ENCODE data around the gene MCF2L2. TPM values are rescaled to one million over a fixed set of nuclear protein-coding genes. Genes with fewer than 3 reads are reported as not detected.

MCF2L2 gene
- total and polyA plus RNA-seq, 9 of the 15 experiments (the other 6 are each of a cell fraction or from before 2014, with no cell fraction given) = 0.56 to 4.2 (median 3.0) TPM

DNA sequence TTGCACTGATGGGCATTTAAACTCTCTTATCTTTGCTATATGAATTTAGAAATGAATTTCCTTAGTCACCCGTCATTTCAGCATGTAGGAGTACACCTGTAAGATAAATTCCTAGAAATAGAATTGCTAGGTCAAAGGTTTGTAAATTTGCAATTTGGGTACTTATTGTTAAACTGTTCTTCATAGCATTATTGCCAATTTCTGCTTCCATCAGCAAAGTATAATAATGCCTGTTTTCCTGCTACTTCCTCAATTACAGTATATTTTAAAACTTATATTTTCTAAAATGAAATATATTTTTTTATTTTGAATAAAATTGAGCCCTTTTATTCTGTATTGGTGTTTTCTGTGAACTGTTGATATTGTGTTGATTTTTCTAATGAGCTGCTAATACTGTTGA is 16.3 kb upstream of the MCF2L2 start:
- H3K9me1 ChIP-seq (ENCODE audit: control insufficient read depth, insufficient read depth, low read length) = no peaks in the 10 kb centered on the region
- peak; percentile 34; the same call in 1 of the 2 replicates for TF ChIP-seq ZNF316 (IDR thresholded peaks at IDR 0.05)
- TF ChIP-seq SNIP1 (IDR thresholded peaks at IDR 0.05; ENCODE audit: low read depth) = no peak
- FAIRE-seq (no peak), DNase-seq (ENCODE audit: extremely low read depth in 1 of 4, low spot score in 3 of 4) (no peak), ATAC-seq (no peak)
- H3K27ac ChIP-seq (ENCODE audit: extremely low read depth, low read depth, low read length) = no peak overlapping the region
- H3K4me2 ChIP-seq (ENCODE audit: insufficient read depth, low read length) = no peak overlapping the region
- in situ Hi-C loops (cut with MboI) = no loop called here
- ChIA-PET CTCF (ENCODE audit: low intra/inter-chr PET ratio) (no interaction called here), POLR2A (no interaction called here)
- peaks cover 0 to 7% of the 10 kb centered on the region in 2 experiments; a peak in 2 of 5 replicates for H3K4me1 ChIP-seq (replicated peaks in 1 of 2; ENCODE audit: control insufficient read depth in 2 of 2, insufficient read depth in 2 of 2, low read length in 2 of 2)
- H4K20me1 ChIP-seq (replicated peaks; ENCODE audit: control insufficient read depth, insufficient read depth, low read length) = no peaks in the 10 kb centered on the region
- H3K27me3 ChIP-seq (ENCODE audit: control insufficient read depth in 2 of 2, insufficient read depth in 2 of 2, low read length in 2 of 2) = no peaks in the 10 kb centered on the region
- no TSS peak for BruUV-seq (replicated peaks)
- H3K4me3 ChIP-seq = no peak overlapping the region
- H3K79me2 ChIP-seq (ENCODE audit: control insufficient read depth, insufficient read depth, low read length) = peaks cover 22% of the 10 kb centered on the region
- no peak overlapping the region for H2AFZ ChIP-seq (ENCODE audit: low read depth, low read length)
- H3K9ac ChIP-seq (ENCODE audit: insufficient read depth in 1 of 2, low read depth in 2 of 2, low read length in 2 of 2) = no peak overlapping the region
- intact Hi-C loops (cut with micrococcal nuclease) = loop anchor here (5.0 kb wide), 2 partner anchors 32 to 52 kb away; no protein-coding TSS in a partner anchor
- WGBS (ENCODE audit: insufficient coverage, low coverage, missing lambda C conversion rate) = 77% methylated on average over 1 of the region's 1 CpG
- H3K9me3 ChIP-seq (replicated peaks; ENCODE audit: control insufficient read depth, insufficient read depth, low read depth, low read length) = peaks cover 16% of the 10 kb centered on the region
- no peaks in the 10 kb centered on the region for H3K36me3 ChIP-seq (ENCODE audit: control insufficient read depth, insufficient read depth, low read length)

DNA sequence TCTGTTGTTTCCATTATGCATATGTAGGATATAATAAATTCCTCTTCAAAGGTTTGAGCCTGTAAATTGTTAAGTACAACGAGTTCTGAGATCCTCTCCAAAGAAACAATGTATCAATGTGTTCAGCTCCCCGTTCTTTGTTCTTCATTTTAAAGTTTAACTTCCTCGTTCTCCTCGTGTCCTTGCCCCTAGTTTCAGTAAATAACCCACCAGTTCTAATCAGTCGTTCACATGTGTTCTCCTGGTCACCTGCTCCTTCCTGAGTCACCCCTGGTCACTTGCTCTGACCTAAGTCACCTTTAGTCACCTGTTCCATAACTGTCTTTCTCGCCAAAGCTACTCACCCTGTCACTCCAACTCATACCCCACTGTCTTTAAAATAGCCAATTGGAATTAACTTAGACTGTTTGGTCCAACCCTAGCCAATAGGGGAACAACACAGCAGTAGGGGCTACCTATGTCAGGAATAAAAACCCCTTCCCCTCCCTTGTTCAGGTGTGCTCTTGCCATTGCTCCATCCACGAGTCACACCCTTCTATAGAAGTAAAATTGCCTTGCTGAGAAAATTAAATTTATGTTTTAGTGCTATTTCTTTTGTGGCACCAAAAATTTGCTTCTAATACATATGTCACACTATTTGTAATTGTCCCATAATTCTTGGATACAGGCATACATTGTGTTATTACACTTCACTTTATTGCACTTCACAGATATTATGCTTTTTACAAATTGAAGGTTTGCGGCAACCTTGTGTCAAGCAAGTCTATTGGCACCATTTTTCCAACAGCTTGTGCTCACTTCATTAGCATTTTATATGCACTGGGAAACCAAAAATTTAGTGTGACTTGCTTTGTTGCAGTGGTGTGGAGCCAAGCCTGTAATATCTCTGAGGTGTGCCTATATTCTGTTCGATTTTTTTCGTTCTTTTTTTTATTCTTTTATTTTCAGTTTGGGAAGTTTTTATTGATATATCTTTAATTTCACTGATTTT is 15.3 kb upstream of the MCF2L2 start:
- DNase-seq (ENCODE audit: extremely low read depth in 1 of 4, low spot score in 3 of 4) (no peak), ATAC-seq (no peak), FAIRE-seq (no peak)
- no TSS peak for BruUV-seq (replicated peaks)
- peaks cover 16% of the 10 kb centered on the region for H3K9me3 ChIP-seq (replicated peaks; ENCODE audit: control insufficient read depth, insufficient read depth, low read depth, low read length)
- H3K36me3 ChIP-seq (ENCODE audit: control insufficient read depth, insufficient read depth, low read length) = no peaks in the 10 kb centered on the region
- POLR2A ChIA-PET = no interaction called here
- H2AFZ ChIP-seq (ENCODE audit: low read depth, low read length) = no peak overlapping the region
- no peak overlapping the region for H3K27ac ChIP-seq (ENCODE audit: extremely low read depth, low read depth, low read length)
- H3K79me2 ChIP-seq (ENCODE audit: control insufficient read depth, insufficient read depth, low read length) = peaks cover 12% of the 10 kb centered on the region
- no peaks in the 10 kb centered on the region for H3K9me1 ChIP-seq (ENCODE audit: control insufficient read depth, insufficient read depth, low read length)
- no peak overlapping the region for H3K9ac ChIP-seq (ENCODE audit: insufficient read depth in 1 of 2, low read depth in 2 of 2, low read length in 2 of 2)
- CTCF ChIA-PET (ENCODE audit: low intra/inter-chr PET ratio) = no interaction called here
- intact Hi-C loops (cut with micrococcal nuclease) (no loop called here), in situ Hi-C loops (cut with MboI) (no loop called here)
- 48% methylated on average over 10 of the region's 10 CpGs for WGBS (ENCODE audit: insufficient coverage, low coverage, missing lambda C conversion rate)
- H4K20me1 ChIP-seq (replicated peaks; ENCODE audit: control insufficient read depth, insufficient read depth, low read length) = no peaks in the 10 kb centered on the region
- no peak overlapping the region for H3K4me2 ChIP-seq (ENCODE audit: insufficient read depth, low read length)
- H3K4me1 ChIP-seq (replicated peaks in 1 of 2; ENCODE audit: control insufficient read depth in 2 of 2, insufficient read depth in 2 of 2, low read length in 2 of 2) = peaks cover 7 to 9% of the 10 kb centered on the region in 2 experiments
- H3K27me3 ChIP-seq (ENCODE audit: control insufficient read depth in 2 of 2, insufficient read depth in 2 of 2, low read length in 2 of 2) = no peaks in the 10 kb centered on the region
- H3K4me3 ChIP-seq = no peak overlapping the region
- peak in 1 of 2 experiments; percentile 94; a peak in 2 of 3 replicates for TF ChIP-seq CBX3 (IDR thresholded peaks at IDR 0.05; ENCODE audit: borderline replicate concordance in 1 of 2, low read length in 2 of 2)
- TF ChIP-seq PHF21A (IDR thresholded peaks at IDR 0.05; ENCODE audit: borderline replicate concordance, low read depth) = no peak
- TF ChIP-seq E2F6 (IDR thresholded peaks at IDR 0.05; ENCODE audit: borderline replicate concordance in 1 of 2, extremely low read depth in 1 of 2, insufficient read depth in 1 of 2, insufficient read length in 1 of 2, low read depth in 1 of 2, low read length in 1 of 2, poor library complexity in 1 of 2, severe bottlenecking in 1 of 2) = peak in 1 of 2 experiments; percentile 44
- TF ChIP-seq CBX5 (IDR thresholded peaks at IDR 0.05; ENCODE audit: borderline replicate concordance, low read depth) = 0 out of 2 replicates have a peak, but pooled peaks have one; percentile 71
- TF ChIP-seq ZNF280A (IDR thresholded peaks at IDR 0.05; ENCODE audit: low read depth, partially characterized antibody) = peak; percentile 96
- peak; percentile 36; the same call in 1 of the 2 replicates for TF ChIP-seq TCF3 (CRISPR knock-in tag; IDR thresholded peaks at IDR 0.05)
- peak; percentile 92 for TF ChIP-seq TRIM28 (IDR thresholded peaks at IDR 0.05)
- TF ChIP-seq CBFA2T2 (conservative IDR thresholded peaks at IDR 0.05) = 0 out of 2 replicates have a peak, but pooled peaks have one; percentile 5
- peak; percentile 49 to 65; a peak in 3 of 4 replicates for TF ChIP-seq TRIM24 (IDR thresholded peaks at IDR 0.05)
- TF ChIP-seq ETS2 (tag; IDR thresholded peaks at IDR 0.05; ENCODE audit: borderline replicate concordance, poor library complexity, severe bottlenecking) = no peak
